K562 (cell line): Measurements from ENCODE around the gene BIRC6. TPM values are rescaled to one million over a fixed set of nuclear protein-coding genes. Genes with fewer than 3 reads are reported as not detected.

Source experiments
- ATAC-seq: fragments of 200-7000 bp; cut with Tn5 transposase; 3 replicates; pipeline ENCODE4 v1.9.1; 2020; ENCODE audit warnings: moderate library complexity
- BruUV-seq: library from RNA; stranded (reverse); fragments of 400-500 nt; replicated peaks from 2 replicates; lab custom pipeline; 2021; lab: Mats Ljungman, UMichigan
- CTCF ChIA-PET: fragments of 300-600 bp; formaldehyde crosslinking; extraction: SDS; loops from one replicate; lab custom pipeline; 2021; ENCODE audit warnings: low intra/inter-chr PET ratio; lab: Yijun Ruan, JAX
- POLR2A ChIA-PET: fragments of 300-600, 350-650 bp; sonication (Branson Sonifier 250); formaldehyde crosslinking; extraction: SDS; loops from one replicate; lab custom pipeline; 2021; ENCODE audit warnings: antibody characterized with exemption, inconsistent platforms; lab: Yijun Ruan, JAX
- DNase-seq, 4 experiments: peaks; one replicate each; pipeline versions ENCODE4 v3.0.0 to v3.0.0-alpha.2; 2011 to 2018; ENCODE audit warnings: low spot score in 3 of 4, mixed read lengths in 3 of 4; ENCODE audit errors: extremely low read depth in 1 of 4
- FAIRE-seq: peaks from 2 replicates; lab custom pipeline; 2011; peaks lifted over from hg19 to GRCh38; lab: Jason Lieb, UNC
- H2AFZ ChIP-seq: 2 replicates; pipeline ENCODE4 v1.6.0; 2011; ENCODE audit warnings: low read depth, low read length, control low read depth, inconsistent platforms
- H3K27ac ChIP-seq: fragments of 200-600 bp; 3 replicates; pipeline ENCODE4 v1.8.0; 2011; ENCODE audit warnings: low read depth, mild to moderate bottlenecking, control low read depth, inconsistent platforms, low read length, moderate library complexity, mixed read lengths; ENCODE audit errors: extremely low read depth
- H3K27me3 ChIP-seq, 2 experiments: fragments of 300-600 bp in 1 of 2; 2 replicates in 1 of 2; 3 replicates in 1 of 2; pipeline versions ENCODE4 v1.6.0 to v1.8.0; 2011; ENCODE audit warnings: inconsistent platforms in 2 of 2, low read length in 2 of 2, mild to moderate bottlenecking in 1 of 2, mixed read lengths in 1 of 2, moderate library complexity in 1 of 2; ENCODE audit not compliant: control insufficient read depth in 2 of 2, insufficient read depth in 2 of 2
- H3K36me3 ChIP-seq: fragments of 300-600 bp; 3 replicates; pipeline ENCODE4 v1.8.0; 2011; ENCODE audit warnings: mild to moderate bottlenecking, low read length, inconsistent platforms; ENCODE audit not compliant: control insufficient read depth, insufficient read depth
- H3K4me1 ChIP-seq, 2 experiments: fragments of 200-600 bp in 1 of 2; replicated peaks in 1 of 2; 2 replicates in 1 of 2; 3 replicates in 1 of 2; pipeline versions ENCODE4 v1.5.1 to v1.8.0; 2011; ENCODE audit warnings: inconsistent platforms in 2 of 2, low read length in 2 of 2, mild to moderate bottlenecking in 1 of 2, mixed read lengths in 1 of 2, moderate library complexity in 1 of 2; ENCODE audit not compliant: control insufficient read depth in 2 of 2, insufficient read depth in 2 of 2
- H3K4me2 ChIP-seq: 2 replicates; pipeline ENCODE4 v1.6.1; 2011; ENCODE audit warnings: low read length, control low read depth, inconsistent platforms, mixed read lengths; ENCODE audit not compliant: insufficient read depth
- H3K4me3 ChIP-seq: fragments of 200-600 bp; sonication (generic), shearing (Covaris generic); 2 replicates; pipeline ENCODE4 v1.5.1; 2016; ENCODE audit warnings: control low read depth, inconsistent platforms
- H3K79me2 ChIP-seq: fragments of 200-600 bp; 3 replicates; pipeline ENCODE4 v1.8.0; 2011; ENCODE audit warnings: low read length, inconsistent platforms; ENCODE audit not compliant: control insufficient read depth, insufficient read depth
- H3K9ac ChIP-seq, 2 experiments: 2 replicates each; pipeline versions ENCODE4 v1.6.0 to v1.6.1; 2011; ENCODE audit warnings: low read depth in 2 of 2, low read length in 2 of 2, control low read depth in 1 of 2, inconsistent platforms in 1 of 2, mild to moderate bottlenecking in 1 of 2, mixed read lengths in 1 of 2; ENCODE audit not compliant: insufficient read depth in 1 of 2
- H3K9me1 ChIP-seq: one replicate; pipeline ENCODE4 v1.6.0; 2011; ENCODE audit warnings: inconsistent platforms, mild to moderate bottlenecking, low read length, moderate library complexity; ENCODE audit not compliant: control insufficient read depth, insufficient read depth
- H3K9me3 ChIP-seq: replicated peaks from 2 replicates; pipeline ENCODE4 v1.5.1; 2011; ENCODE audit warnings: low read depth, low read length, inconsistent platforms; ENCODE audit not compliant: control insufficient read depth, insufficient read depth
- H4K20me1 ChIP-seq: replicated peaks from 2 replicates; pipeline ENCODE4 v1.6.1; 2011; ENCODE audit warnings: low read length, inconsistent platforms, mixed read lengths; ENCODE audit not compliant: control insufficient read depth, insufficient read depth
- CTCF ChIP-seq, 3 experiments: IDR thresholded peaks in 2 of 3; conservative IDR thresholded peaks in 1 of 3; 2 replicates each; pipeline ENCODE4 v1.5.1; 2011 to 2012; ENCODE audit warnings: low read length in 3 of 3, mild to moderate bottlenecking in 3 of 3, control low read depth in 2 of 3, improper control_type of control experiment in 1 of 3, inconsistent platforms in 1 of 3, low read depth in 1 of 3, mixed read lengths in 1 of 3, moderate library complexity in 1 of 3; ENCODE audit not compliant: insufficient read depth in 2 of 3
- EZH2 ChIP-seq: IDR thresholded peaks from 2 replicates; pipeline ENCODE4 v1.6.1; 2012; ENCODE audit warnings: low read depth, mild to moderate bottlenecking, inconsistent platforms, low read length, borderline replicate concordance
- GTF2E2 ChIP-seq: fragments of 200-800 bp; sonication (Bioruptor generic); IDR thresholded peaks from 2 replicates; pipeline ENCODE4 v1.6.1; 2016; ENCODE audit warnings: missing genetic modification characterization, missing compliant biosample characterization
- HOXB6 ChIP-seq: fragments of 250-450 bp; sonication (Bioruptor Pico); IDR thresholded peaks from 2 replicates; pipeline ENCODE4 v1.5.1; 2022; ENCODE audit warnings: mild to moderate bottlenecking, borderline replicate concordance
- MLX ChIP-seq, 2 experiments: fragments of 450-650 bp in 1 of 2; sonication (generic) in 1 of 2; formaldehyde crosslinking; conservative IDR thresholded peaks; 2 replicates each; pipeline versions ENCODE4 v1.4.0 to v1.8.1; 2020 to 2022; ENCODE audit warnings: mild to moderate bottlenecking in 1 of 2, missing genetic modification reagents in 1 of 2
- RBM22 ChIP-seq: fragments of 200-400 bp; formaldehyde crosslinking; IDR thresholded peaks from 2 replicates; pipeline ENCODE4 v1.6.1; 2018; ENCODE audit warnings: low read length, low read depth; ENCODE audit not compliant: poor library complexity, severe bottlenecking
- RBM34 ChIP-seq: fragments of 200-400 bp; formaldehyde crosslinking; IDR thresholded peaks from 2 replicates; pipeline ENCODE4 v1.6.1; 2018; ENCODE audit warnings: low read length, borderline replicate concordance; ENCODE audit not compliant: insufficient read depth
- SNIP1 ChIP-seq: fragments of 450-650 bp; IDR thresholded peaks from 2 replicates; pipeline ENCODE4 v1.7.1; 2017; ENCODE audit warnings: low read depth, mild to moderate bottlenecking
- TFE3 ChIP-seq: fragments of 450-650 bp; formaldehyde crosslinking; IDR thresholded peaks from 2 replicates; pipeline ENCODE4 v1.4.0; 2020; ENCODE audit warnings: mild to moderate bottlenecking, mixed read lengths
- USF2 ChIP-seq: sonication (generic); formaldehyde crosslinking; IDR thresholded peaks from 2 replicates; pipeline ENCODE4 v1.5.0; 2020; ENCODE audit warnings: missing genetic modification reagents
- WHSC1 ChIP-seq: IDR thresholded peaks from one replicate; pipeline ENCODE4 v1.6.1; 2012; ENCODE audit warnings: low read length, control low read depth, inconsistent platforms
- ZNF780A ChIP-seq: fragments of 250-450 bp; sonication (Bioruptor Pico); IDR thresholded peaks from 2 replicates; pipeline ENCODE4 v1.5.0; 2021; ENCODE audit warnings: mild to moderate bottlenecking
- ZNF79 ChIP-seq: fragments of 250-450 bp; sonication (Bioruptor Pico); IDR thresholded peaks from 2 replicates; pipeline ENCODE4 v1.4.0; 2020; ENCODE audit warnings: low read depth, mild to moderate bottlenecking, moderate library complexity
- WGBS: fragments of 100-300 bp; shearing (Covaris generic); methylation state at CpG from one replicate; pipeline ENCODE4 v1.1.6; 2016; ENCODE audit warnings: low coverage, mixed read lengths; ENCODE audit not compliant: insufficient coverage; ENCODE audit errors: missing lambda C conversion rate; 5-methylcytosine and 5-hydroxymethylcytosine counted together
- in situ Hi-C: fragments of 300-500 bp; cut with MboI; formaldehyde crosslinking; loops from 4 replicates; pipeline ENCODE4 v1.15.0; 2018; ENCODE audit warnings: inconsistent platforms, mixed read lengths
- intact Hi-C: fragments of 100-400 bp; cut with micrococcal nuclease; formaldehyde crosslinking; loops from 2 replicates; pipeline ENCODE4 v1.14.2; 2022
- polyA plus RNA-seq, 8 experiments: library from polyadenylated mRNA; depleted of rRNA in 4 of 8; stranded (reverse) in 5 of 8; unstranded in 3 of 8; fragments of >200 nt; fragmentation: Nextera tagmentation in 2 of 8; fragmentation: Illumina TruSeq in 1 of 8; extraction: Ambion mirVana in 2 of 8; extraction: Trizol in 1 of 8; gene quantifications; 2 replicates each; pipeline versions ENCODE4 v1.2.1 to v1.2.3, GENCODE V29; 2011 to 2014; ENCODE audit warnings: inconsistent platforms in 1 of 8, missing spikeins in 1 of 8
- total RNA-seq, 7 experiments: library from RNA; depleted of rRNA in 6 of 7; stranded (reverse); fragments of >200 nt in 6 of 7; fragmentation: Illumina TruSeq in 2 of 7; extraction: Trizol in 2 of 7; gene quantifications; 2 replicates each; pipeline versions ENCODE4 v1.2.1 to v1.2.3, GENCODE V29; 2011 to 2021; ENCODE audit warnings: low replicate concordance in 1 of 7

The BIRC6 gene
- total and polyA plus RNA-seq, 9 of the 15 experiments (the other 6 are each of a cell fraction or from before 2014, with no cell fraction given): 18.8 to 110 (median 49.8) TPM

GRCh38 chr2:32591669-32592463 lies 235.0 kb downstream of the BIRC6 start (continued):
- TF ChIP-seq CTCF (IDR thresholded peaks at IDR 0.05 in 2 of 3, conservative IDR thresholded peaks at IDR 0.05 in 1 of 3; ENCODE audit: insufficient read depth in 2 of 3, low read depth in 1 of 3, low read length in 3 of 3): no peak
- TF ChIP-seq ZNF780A: no peak
- no peak for TF ChIP-seq ZNF79 (CRISPR knock-in tag)
- TF ChIP-seq HOXB6 (CRISPR knock-in tag): no peak
- no peak for TF ChIP-seq WHSC1
- no peak for TF ChIP-seq RBM22

- Histone ChIP-seq H2AFZ (no peak overlapping the region), H3K79me2 (no peaks in the 10 kb centered on the region), H3K4me1 (peaks cover 0 to 15% of the 10 kb centered on the region in 2 experiments; a peak in 4 of 5 replicates), H3K9me1 (no peaks in the 10 kb centered on the region), H3K36me3 (peaks cover 53% of the 10 kb centered on the region), H3K4me2 (no peak overlapping the region), H4K20me1 (no peaks in the 10 kb centered on the region), H3K27me3 (no peaks in the 10 kb centered on the region), H3K9me3 (no peaks in the 10 kb centered on the region), H3K9ac (no peak overlapping the region), H3K27ac (no peak overlapping the region), H3K4me3 (no peak overlapping the region)
- CTCF ChIA-PET: no interaction called here
- no peak for FAIRE-seq
- intact Hi-C loops (no loop called here), in situ Hi-C loops (no loop called here)
- 97% methylated on average over 3 of the region's 3 CpGs for WGBS
- ATAC-seq: no peak
- BruUV-seq: no TSS peak
- no peak for DNase-seq
- POLR2A ChIA-PET: no interaction called here
- TF ChIP-seq EZH2 (no peak), GTF2E2 (no peak), MLX (CRISPR knock-in tag; conservative IDR thresholded peaks at IDR 0.05) (no peak), SNIP1 (no peak), USF2 (no peak), TFE3 (CRISPR knock-in tag) (no peak), RBM34 (no peak)
Observed at GRCh38 chr2:32594573-32594972, 237.8 kb downstream of the BIRC6 start.
